Endothelial cell (in vitro differentiated cells): ENCODE data around the gene CDHR2. TPM values are rescaled to one million over a fixed set of nuclear protein-coding genes. Genes with fewer than 3 reads are reported as not detected.

Experiments used
- DNase-seq: peaks from one replicate; pipeline ENCODE4 v3.0.0; 2021; ENCODE audit warnings: low spot score
- H3K27ac Mint-ChIP-seq: one replicate; pipeline ENCODE4 v1.8.0; 2021; ENCODE audit warnings: mixed read lengths, inconsistent platforms; ENCODE audit not compliant: unreplicated experiment
- H3K27me3 Mint-ChIP-seq: one replicate; pipeline ENCODE4 v1.8.0; 2021; ENCODE audit warnings: mild to moderate bottlenecking, moderate library complexity, mixed read lengths, inconsistent platforms; ENCODE audit not compliant: unreplicated experiment
- H3K36me3 Mint-ChIP-seq: one replicate; pipeline ENCODE4 v1.8.0; 2021; ENCODE audit warnings: mild to moderate bottlenecking, low read depth, mixed read lengths, inconsistent platforms; ENCODE audit not compliant: unreplicated experiment
- H3K4me1 Mint-ChIP-seq: one replicate; pipeline ENCODE4 v1.8.0; 2021; ENCODE audit warnings: mild to moderate bottlenecking, mixed read lengths, inconsistent platforms; ENCODE audit not compliant: unreplicated experiment
- H3K4me3 Mint-ChIP-seq: one replicate; pipeline ENCODE4 v1.8.0; 2021; ENCODE audit warnings: mild to moderate bottlenecking, mixed read lengths, inconsistent platforms; ENCODE audit not compliant: unreplicated experiment
- H3K9me3 Mint-ChIP-seq: one replicate; pipeline ENCODE4 v1.8.0; 2021; ENCODE audit warnings: mixed read lengths, inconsistent platforms; ENCODE audit not compliant: unreplicated experiment
- CTCF ChIP-seq: fragments of 200-600 bp; sonication (generic); IDR thresholded peaks from one replicate; pipeline ENCODE4 v1.5.0; 2021; ENCODE audit warnings: antibody characterized with exemption; ENCODE audit not compliant: unreplicated experiment
- total RNA-seq: library from RNA; stranded (reverse); fragmentation: NEBNext Ultra II Directional; extraction: Animal tissue kit (Norgen Biotek cat#: 25700); gene quantifications from one replicate; pipeline ENCODE4 v1.2.1, GENCODE V29; 2021; ENCODE audit not compliant: unreplicated experiment

CDHR2 gene
- total RNA-seq, 1 donor from 2014 or later = 0.85 TPM

DNA sequence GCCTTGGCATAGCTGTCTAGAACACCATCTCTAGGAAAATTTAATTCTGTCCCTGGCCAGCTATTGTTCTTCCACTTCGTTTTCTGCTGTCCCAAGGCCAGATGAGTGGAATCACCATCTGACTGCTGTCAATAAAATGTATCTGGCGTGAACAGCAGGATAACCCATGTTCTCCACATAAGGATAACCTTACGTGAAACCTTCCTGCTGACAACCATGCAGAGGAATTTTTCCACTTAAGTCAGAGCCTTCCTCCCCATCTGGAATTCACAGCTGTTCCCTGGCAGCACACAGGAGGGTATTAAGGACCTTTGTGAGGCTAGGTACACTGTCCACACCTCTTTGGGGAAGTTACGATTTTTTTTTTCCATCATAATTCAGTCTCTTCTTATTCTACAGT, 40.5 kb upstream of the CDHR2 start:
- Mint-ChIP-seq H3K36me3 (peaks cover 38% of the 10 kb centered on the region), H3K27me3 (no peaks in the 10 kb centered on the region), H3K4me1 (no peaks in the 10 kb centered on the region), H3K4me3 (no peak overlapping the region), H3K27ac (no peak overlapping the region), H3K9me3 (no peaks in the 10 kb centered on the region)
- no peak for TF ChIP-seq CTCF
- no peak for DNase-seq

GRCh38 chr5:176513788-176514187, 35.4 kb upstream of the CDHR2 start:
- H3K27ac Mint-ChIP-seq = no peak overlapping the region
- DNase-seq = no peak
- no peak for TF ChIP-seq CTCF
- H3K4me1 Mint-ChIP-seq = peaks cover 5% of the 10 kb centered on the region
- no peaks in the 10 kb centered on the region for H3K9me3 Mint-ChIP-seq
- H3K36me3 Mint-ChIP-seq = peaks cover 11% of the 10 kb centered on the region
- no peaks in the 10 kb centered on the region for H3K27me3 Mint-ChIP-seq
- no peak overlapping the region for H3K4me3 Mint-ChIP-seq

GRCh38 chr5:176514244-176514950, 34.7 kb upstream of the CDHR2 start:
- DNase-seq = no peak
- TF ChIP-seq CTCF = no peak
- Mint-ChIP-seq H3K36me3 (peaks cover 5% of the 10 kb centered on the region), H3K4me3 (no peak overlapping the region), H3K4me1 (peaks cover 5% of the 10 kb centered on the region), H3K9me3 (no peaks in the 10 kb centered on the region), H3K27me3 (no peaks in the 10 kb centered on the region), H3K27ac (no peak overlapping the region)

GRCh38 chr5:176515396-176515795, 33.7 kb upstream of the CDHR2 start:
- Mint-ChIP-seq H3K36me3 (no peaks in the 10 kb centered on the region), H3K4me3 (no peak overlapping the region), H3K4me1 (peaks cover 8% of the 10 kb centered on the region), H3K27ac (no peak overlapping the region), H3K27me3 (no peaks in the 10 kb centered on the region), H3K9me3 (no peaks in the 10 kb centered on the region)
- DNase-seq = no peak
- no peak for TF ChIP-seq CTCF

DNA sequence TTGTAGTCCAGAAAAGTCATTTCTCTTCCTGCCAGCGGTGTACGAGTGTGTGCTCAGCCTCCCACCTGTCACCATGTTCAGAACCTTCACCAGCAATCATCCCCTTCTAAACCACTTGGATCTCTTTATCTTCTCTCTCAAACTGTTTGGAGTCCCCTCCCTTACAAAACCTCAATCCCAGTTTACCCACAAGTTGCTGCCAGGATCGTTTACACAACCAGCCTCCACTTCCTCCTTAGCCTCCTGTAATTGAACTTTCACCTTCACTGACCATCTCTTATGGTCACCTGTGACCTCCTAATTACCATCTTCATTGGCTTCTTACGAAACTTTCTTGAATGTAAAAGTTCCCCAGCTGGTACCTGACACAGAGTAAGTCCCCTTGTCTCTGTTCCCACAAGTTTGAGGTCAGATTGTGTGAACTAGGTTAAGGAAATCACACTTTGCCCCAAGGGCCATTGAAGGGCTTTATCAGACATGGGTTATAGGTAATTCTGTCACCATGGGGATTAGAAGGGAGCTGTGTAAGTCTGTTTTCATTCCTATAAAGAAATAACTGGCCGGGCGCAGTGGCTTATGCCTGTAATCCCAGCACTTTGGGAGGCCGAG, 32.0 kb upstream of the CDHR2 start:
- Mint-ChIP-seq H3K27me3 (no peaks in the 10 kb centered on the region), H3K4me1 (peaks cover 8% of the 10 kb centered on the region), H3K27ac (peak overlapping the region; percentile 32), H3K36me3 (no peaks in the 10 kb centered on the region), H3K9me3 (no peaks in the 10 kb centered on the region), H3K4me3 (peak overlapping the region; percentile 2)
- no peak for TF ChIP-seq CTCF
- no peak for DNase-seq
